ENCODE results near the gene STYXL1.

STYXL1 gene

GRCh38 chr7:75991531-75992082 is 56.2 kb downstream of the STYXL1 start:
- no peak for DNase-seq

DNA sequence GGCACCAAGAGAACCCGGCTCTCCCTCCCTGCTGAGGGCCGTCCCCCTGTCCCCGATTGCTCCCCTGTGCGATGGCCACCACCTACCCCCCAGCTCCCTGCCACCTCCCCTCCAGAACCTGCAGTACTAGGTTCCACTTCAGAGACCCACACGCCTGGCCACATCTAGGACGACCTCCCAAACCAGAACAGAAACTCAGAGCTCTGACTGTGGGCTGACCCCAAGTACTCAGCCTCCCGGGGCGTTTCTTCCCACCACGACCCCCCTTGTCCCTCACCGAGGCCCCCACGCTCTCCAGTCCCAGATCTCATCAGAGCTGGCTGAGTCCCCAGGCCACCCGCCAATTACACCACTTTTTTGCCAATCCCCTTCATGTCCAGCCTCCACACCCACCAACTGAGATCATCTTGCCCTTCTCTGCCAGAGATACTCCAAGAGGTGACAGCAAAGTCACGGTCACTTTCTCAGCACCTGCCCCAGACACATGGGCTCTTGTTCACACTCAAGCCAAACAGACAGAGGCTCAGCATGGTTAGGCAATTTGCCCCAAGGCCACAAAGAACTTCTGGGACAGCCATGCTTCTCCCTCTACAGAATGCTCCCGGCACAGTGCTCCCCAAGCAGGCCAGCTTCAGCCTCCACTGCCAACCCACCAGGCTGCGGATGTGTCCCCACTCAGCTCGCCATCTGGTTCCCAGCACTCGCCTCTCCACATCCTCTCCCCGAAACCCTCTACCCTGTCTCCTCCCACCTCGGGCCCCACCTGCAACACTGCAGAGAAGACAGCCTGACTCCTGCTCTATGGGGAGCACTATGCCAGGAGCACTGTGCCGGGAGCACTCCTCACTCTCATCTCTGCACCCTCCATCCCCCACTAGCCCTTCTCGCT is 58.1 kb downstream of the STYXL1 start:
- DNase-seq: no peak

GRCh38 chr7:75988568-75989499 is 59.0 kb downstream of the STYXL1 start:
- DNase-seq: no peak

DNA sequence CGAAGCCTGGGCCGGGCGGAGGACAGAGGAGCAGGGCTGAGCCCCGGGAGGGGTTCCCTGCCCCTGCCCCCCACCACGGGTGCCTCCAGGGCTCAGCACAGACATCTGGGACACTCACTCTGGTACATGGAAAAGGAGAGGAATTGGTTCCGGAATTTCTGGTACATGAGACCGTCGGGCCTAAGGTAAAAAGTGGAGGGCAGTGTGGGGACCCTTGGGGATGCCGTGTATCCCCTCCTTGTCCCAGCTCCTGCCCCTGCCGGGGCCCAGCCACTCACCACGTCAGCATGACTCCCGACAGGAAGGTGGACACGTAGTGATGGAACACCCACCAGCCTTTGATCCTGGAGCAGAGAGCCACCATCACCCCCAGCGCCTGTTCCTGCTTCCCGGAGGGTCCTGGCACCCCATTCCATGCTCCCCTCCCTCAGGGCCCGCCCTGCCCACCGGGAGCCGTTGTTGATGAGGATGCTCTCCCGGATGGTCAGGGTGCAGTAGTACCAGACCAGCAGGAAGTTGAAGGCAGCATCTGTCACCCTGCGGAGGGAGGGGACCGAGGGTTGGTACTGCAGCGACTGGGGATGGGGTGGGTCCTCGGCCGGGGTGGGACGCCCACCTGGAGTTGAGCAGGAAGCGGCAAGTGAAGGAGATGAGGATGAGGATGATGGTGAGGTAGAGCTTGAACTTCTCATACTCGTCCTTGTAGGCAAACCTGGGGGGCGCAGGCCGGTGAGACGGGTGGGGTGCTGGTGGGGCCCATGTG is 59.8 kb downstream of the STYXL1 start:
- DNase-seq: no peak

DNA sequence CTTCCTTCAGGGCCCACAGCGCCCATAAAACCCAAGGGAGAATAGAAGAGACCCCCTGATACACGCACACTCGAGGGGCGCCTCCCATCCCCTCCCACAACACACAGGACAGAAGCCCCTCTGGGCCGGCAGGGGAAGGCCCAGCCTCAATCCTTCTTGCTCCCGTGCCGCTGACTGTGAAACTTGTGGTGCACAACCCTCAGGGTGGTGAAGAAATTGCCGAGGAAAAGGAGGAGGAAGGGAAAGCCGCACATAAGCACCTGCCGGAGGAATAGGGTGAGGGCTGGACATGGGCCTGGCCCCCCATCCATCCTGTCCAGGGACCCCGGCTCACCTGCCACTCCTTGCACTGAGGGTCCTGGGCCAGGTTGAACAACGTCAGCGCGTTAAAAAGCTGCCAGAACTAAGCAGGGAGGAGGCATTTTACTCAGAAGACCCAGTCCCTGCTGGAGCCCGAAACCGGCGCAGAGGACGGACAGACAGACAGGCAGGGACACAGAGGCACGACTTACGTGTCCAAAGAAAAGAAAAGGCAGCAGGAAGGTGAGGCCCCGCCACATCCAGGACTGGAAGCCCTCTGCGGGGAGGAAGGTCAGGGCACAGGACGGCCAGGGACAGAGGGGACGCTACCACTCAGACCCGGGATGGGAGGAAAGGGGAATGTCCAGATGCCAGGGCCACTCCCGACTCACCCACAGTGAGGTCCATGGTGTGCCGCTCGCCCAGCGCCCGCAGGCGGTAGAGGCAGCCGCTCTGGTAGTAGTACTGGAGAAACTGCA is 60.6 kb downstream of the STYXL1 start:
- no peak for DNase-seq

GRCh38 chr7:75986147-75986781 is 61.5 kb downstream of the STYXL1 start:
- no peak for DNase-seq

GRCh38 chr7:75985518-75986146 is 62.2 kb downstream of the STYXL1 start:
- no peak for DNase-seq

DNA sequence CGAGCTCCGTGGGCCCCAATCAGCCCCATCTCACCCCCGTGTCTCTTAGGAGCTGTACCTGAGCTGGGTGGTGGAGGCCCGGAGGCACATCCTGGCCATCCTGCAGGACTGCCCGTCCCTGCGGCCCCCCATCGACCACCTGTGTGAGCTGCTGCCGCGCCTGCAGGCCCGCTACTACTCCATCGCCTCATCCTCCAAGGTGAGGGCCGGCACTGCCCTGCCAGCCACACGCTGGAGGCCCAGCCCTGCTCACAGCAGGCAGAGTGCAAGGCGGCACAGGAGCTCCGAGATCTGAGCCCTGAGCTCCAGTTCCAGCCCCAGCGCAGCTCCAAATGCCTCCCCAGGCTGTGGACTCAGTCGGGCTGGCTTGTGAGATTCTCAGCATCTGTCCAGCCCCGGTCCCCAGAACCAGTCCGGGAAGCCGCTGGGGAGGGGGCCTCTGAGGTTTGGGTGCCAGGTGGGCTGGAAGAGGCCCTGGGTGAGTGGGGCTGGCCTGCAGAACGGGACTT is 62.7 kb downstream of the STYXL1 start:
- no peak for DNase-seq

DNA sequence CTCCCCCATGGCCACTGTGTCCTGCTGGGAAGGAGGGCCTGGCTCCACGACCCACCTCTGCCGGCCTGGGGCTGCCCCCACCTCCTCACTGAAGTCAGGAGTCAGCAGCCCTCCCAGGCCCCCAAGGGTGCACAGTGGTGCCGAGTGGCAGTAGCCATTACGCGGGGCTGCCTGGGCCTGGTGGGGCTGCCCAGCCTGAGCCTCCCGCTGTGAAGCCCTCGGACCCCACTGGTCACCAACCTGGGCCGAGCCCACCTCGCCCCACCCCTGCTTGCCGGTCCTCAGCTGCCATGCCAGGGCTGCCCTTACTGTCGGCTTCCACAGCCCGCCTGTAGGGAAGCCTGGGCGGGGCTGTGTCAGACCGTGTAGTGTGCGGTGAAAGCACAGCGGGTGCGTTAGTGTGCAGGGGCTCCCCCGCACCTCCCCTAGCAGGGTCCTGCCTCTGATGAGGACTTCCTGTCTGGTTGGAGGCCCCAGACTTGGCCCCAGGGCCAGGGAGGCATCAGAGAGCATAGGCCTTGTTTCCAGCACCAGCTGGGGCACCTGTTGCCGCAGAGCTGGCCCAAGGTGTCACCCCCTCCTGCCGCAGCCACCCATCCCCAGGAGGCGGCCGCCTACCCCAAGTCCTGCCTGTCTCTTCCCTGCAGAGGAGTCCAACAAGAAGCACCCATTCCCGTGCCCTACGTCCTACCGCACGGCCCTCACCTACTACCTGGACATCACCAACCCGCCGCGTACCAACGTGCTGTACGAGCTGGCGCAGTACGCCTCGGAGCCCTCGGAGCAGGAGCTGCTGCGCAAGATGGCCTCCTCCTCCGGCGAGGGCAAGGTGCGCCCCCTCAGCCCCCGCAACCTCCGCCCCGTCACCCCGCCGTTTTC is 63.4 kb downstream of the STYXL1 start:
- DNase-seq: no peak

DNA sequence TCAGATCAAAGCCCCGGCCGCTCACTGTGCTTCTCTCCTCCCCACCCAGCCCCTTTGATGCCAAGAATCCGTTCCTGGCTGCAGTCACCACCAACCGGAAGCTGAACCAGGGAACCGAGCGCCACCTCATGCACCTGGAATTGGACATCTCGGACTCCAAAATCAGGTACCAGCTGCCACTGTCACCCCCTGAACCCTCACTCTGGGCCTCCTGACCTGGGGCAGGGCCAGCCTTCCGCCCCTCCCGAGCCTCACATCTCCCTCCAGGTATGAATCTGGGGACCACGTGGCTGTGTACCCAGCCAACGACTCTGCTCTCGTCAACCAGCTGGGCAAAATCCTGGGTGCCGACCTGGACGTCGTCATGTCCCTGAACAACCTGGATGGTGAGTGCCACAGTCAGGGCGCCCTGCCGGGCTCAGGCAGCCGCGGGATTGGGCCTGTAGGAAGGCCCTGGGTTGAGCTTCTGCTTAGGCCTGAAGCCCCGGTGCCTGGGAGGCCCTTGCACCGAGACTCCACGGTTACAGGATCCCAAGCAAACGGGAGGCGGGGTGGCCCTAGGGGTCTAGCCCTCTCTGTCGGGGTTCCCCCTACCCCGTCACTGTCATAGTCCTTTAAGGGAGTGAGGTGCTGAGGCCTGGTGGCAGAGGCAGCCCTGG is 64.2 kb downstream of the STYXL1 start:
- no peak for DNase-seq

GRCh38 chr7:75982306-75983064 is 65.3 kb downstream of the STYXL1 start:
- DNase-seq: no peak

- DNase-seq: no peak
Observed at GRCh38 chr7:75981453-75982305, 66.1 kb downstream of the STYXL1 start.

GRCh38 chr7:75981203-75981452 is 66.7 kb downstream of the STYXL1 start:
- no peak for DNase-seq

GRCh38 chr7:75980430-75981202 is 67.2 kb downstream of the STYXL1 start:
- no peak for DNase-seq

- no peak for DNase-seq
Observed at GRCh38 chr7:75979759-75980429, 67.9 kb downstream of the STYXL1 start.

DNA sequence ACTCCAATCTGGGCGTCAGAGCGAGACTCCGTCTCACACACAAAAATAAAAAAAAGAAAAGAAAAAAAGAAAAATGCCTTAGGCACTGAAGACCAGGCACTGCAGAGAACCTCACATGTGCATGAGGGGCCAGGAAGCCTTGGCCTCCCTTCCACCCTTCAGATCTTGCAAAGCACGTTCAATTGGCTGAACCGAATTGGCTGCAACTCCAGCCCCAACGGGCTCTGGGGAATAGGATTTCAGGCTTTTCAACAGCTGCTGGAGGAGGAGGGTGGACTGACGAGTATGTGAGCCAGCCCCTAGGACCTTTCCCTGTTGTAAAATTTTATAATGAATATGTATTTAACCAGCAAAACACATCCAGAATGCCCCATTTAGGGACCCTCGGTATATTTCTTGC is 70.1 kb downstream of the STYXL1 start:
- no peak for DNase-seq

Data from GOT3 (cell line).